Muscle of leg (tissue), 11 donors: ENCODE results near the gene DCPS. TPM values are rescaled to one million over a fixed set of nuclear protein-coding genes. Genes with fewer than 3 reads are reported as not detected.
"Not testable (repeated sequence)": the region's sequence is repeated elsewhere in the genome, so short reads cannot be mapped to it uniquely, and the experiment has no call there.

Experiments used
- DNase-seq: peaks from one replicate; pipeline ENCODE4 v3.0.0; 2013
- H3K27ac ChIP-seq: one replicate; pipeline ENCODE4 v1.5.1; 2013; ENCODE audit warnings: mild to moderate bottlenecking, low read length, control low read depth
- H3K27me3 ChIP-seq: one replicate; pipeline ENCODE4 v1.6.1; 2013; ENCODE audit warnings: low read length; ENCODE audit not compliant: control insufficient read depth, insufficient read depth
- H3K36me3 ChIP-seq: one replicate; pipeline ENCODE4 v1.6.1; 2013; ENCODE audit warnings: low read length; ENCODE audit not compliant: control insufficient read depth, insufficient read depth
- H3K4me1 ChIP-seq: one replicate; pipeline ENCODE4 v1.6.1; 2013; ENCODE audit warnings: low read length; ENCODE audit not compliant: control insufficient read depth, insufficient read depth
- H3K4me3 ChIP-seq: one replicate; pipeline ENCODE4 v1.5.1; 2013; ENCODE audit warnings: low read length, control low read depth
- H3K9me3 ChIP-seq: replicated peaks from 2 replicates; pipeline ENCODE4 v1.6.1; 2013; ENCODE audit warnings: low read depth, low read length; ENCODE audit not compliant: control insufficient read depth
- WGBS: methylation state at CpG from one replicate; pipeline ENCODE4 v1.1.5; 2013; ENCODE audit warnings: missing lambda C conversion rate; ENCODE audit not compliant: insufficient coverage; 5-methylcytosine and 5-hydroxymethylcytosine counted together
- polyA plus RNA-seq, 8 donors: library from polyadenylated mRNA; unstranded; fragments of 120-200 nt; gene quantifications; one replicate each; pipeline versions ENCODE4 v1.2.1 to v1.2.3, GENCODE V29; 2013; ENCODE audit warnings: inconsistent platforms in 1 of 8, low replicate concordance in 1 of 8; ENCODE audit not compliant: insufficient read length in 8 of 8, insufficient read depth in 1 of 8
- total RNA-seq: library from RNA; stranded (reverse); fragments of 120-200 nt; gene quantifications from one replicate; pipeline ENCODE4 v1.2.4, GENCODE V29; 2013

Gene DCPS
- total and polyA plus RNA-seq, 9 donors = 12.5 to 22.5 (median 18.8) TPM

- 43% methylated on average over 10 of the region's 18 CpGs for WGBS
- DNase-seq = peak; percentile 25
- Histone ChIP-seq H3K4me1 (peaks cover 66% of the 10 kb centered on the region), H3K27ac (no peak overlapping the region), H3K9me3 (no peaks in the 10 kb centered on the region), H3K36me3 (peaks cover 8% of the 10 kb centered on the region), H3K27me3 (no peaks in the 10 kb centered on the region), H3K4me3 (peak overlapping the region; percentile 17)
Measured at GRCh38 chr11:126357969-126358762, 54.3 kb downstream of the DCPS start.

- peaks cover 8% of the 10 kb centered on the region for H3K36me3 ChIP-seq
- no peak overlapping the region for H3K4me3 ChIP-seq
- H3K4me1 ChIP-seq = peaks cover 68% of the 10 kb centered on the region
- 0% methylated on average over 1 of the region's 2 CpGs for WGBS
- no peak for DNase-seq
- H3K27me3 ChIP-seq = no peaks in the 10 kb centered on the region
- H3K27ac ChIP-seq = peak overlapping the region; percentile 63
- no peaks in the 10 kb centered on the region for H3K9me3 ChIP-seq
Measured at GRCh38 chr11:126358763-126359160, 54.9 kb downstream of the DCPS start.

GRCh38 chr11:126359431-126360048 lies 55.7 kb downstream of the DCPS start:
- H3K36me3 ChIP-seq = peaks cover 5% of the 10 kb centered on the region
- H3K27me3 ChIP-seq = no peaks in the 10 kb centered on the region
- no peaks in the 10 kb centered on the region for H3K9me3 ChIP-seq
- peaks cover 65% of the 10 kb centered on the region for H3K4me1 ChIP-seq
- WGBS = 13% methylated on average over 13 of the region's 16 CpGs
- H3K27ac ChIP-seq = peak overlapping the region; percentile 63
- peak; percentile 90 for DNase-seq
- H3K4me3 ChIP-seq = no peak overlapping the region

GRCh38 chr11:126360049-126360446 lies 56.2 kb downstream of the DCPS start:
- DNase-seq = no peak
- WGBS = 69% methylated on average over 6 of the region's 8 CpGs
- Histone ChIP-seq H3K27me3 (no peaks in the 10 kb centered on the region), H3K4me1 (peaks cover 60% of the 10 kb centered on the region), H3K36me3 (peaks cover 5% of the 10 kb centered on the region), H3K4me3 (no peak overlapping the region), H3K27ac (peak overlapping the region; percentile 9), H3K9me3 (no peaks in the 10 kb centered on the region)

- H3K4me1 ChIP-seq = peaks cover 69% of the 10 kb centered on the region
- DNase-seq = no peak
- peaks cover 5% of the 10 kb centered on the region for H3K36me3 ChIP-seq
- H3K27me3 ChIP-seq = no peaks in the 10 kb centered on the region
- no peak overlapping the region for H3K4me3 ChIP-seq
- H3K27ac ChIP-seq = no peak overlapping the region
- 86% methylated on average over 1 of the region's 5 CpGs for WGBS
- no peaks in the 10 kb centered on the region for H3K9me3 ChIP-seq
Measured at GRCh38 chr11:126361400-126361799, 57.5 kb downstream of the DCPS start.

GRCh38 chr11:126362879-126363655 lies 59.2 kb downstream of the DCPS start:
- H3K4me1 ChIP-seq = peaks cover 63% of the 10 kb centered on the region
- WGBS = 39% methylated on average over 4 of the region's 9 CpGs
- no peaks in the 10 kb centered on the region for H3K27me3 ChIP-seq
- no peaks in the 10 kb centered on the region for H3K9me3 ChIP-seq
- peaks cover 5% of the 10 kb centered on the region for H3K36me3 ChIP-seq
- DNase-seq = no peak
- peak overlapping the region; percentile 67 for H3K27ac ChIP-seq
- no peak overlapping the region for H3K4me3 ChIP-seq

- H3K9me3 ChIP-seq = no peaks in the 10 kb centered on the region
- 84% methylated on average over 5 of the region's 10 CpGs for WGBS
- DNase-seq = peak; percentile 69
- H3K4me3 ChIP-seq = no peak overlapping the region
- peaks cover 56% of the 10 kb centered on the region for H3K4me1 ChIP-seq
- peak overlapping the region; percentile 67 for H3K27ac ChIP-seq
- no peaks in the 10 kb centered on the region for H3K27me3 ChIP-seq
- peaks cover 5% of the 10 kb centered on the region for H3K36me3 ChIP-seq
Measured at GRCh38 chr11:126363706-126364248, 59.9 kb downstream of the DCPS start.

- H3K9me3 ChIP-seq, H3K4me3 ChIP-seq, DNase-seq, H3K36me3 ChIP-seq, H3K27me3 ChIP-seq, H3K27ac ChIP-seq: not testable (repeated sequence)
- H3K4me1 ChIP-seq = peaks cover 46% of the 10 kb centered on the region
- no CpG with 5 or more reads among the region's 9 CpGs for WGBS
Measured at GRCh38 chr11:126364735-126365134, 60.9 kb downstream of the DCPS start.

GRCh38 chr11:126365508-126365907 lies 61.6 kb downstream of the DCPS start:
- not testable (repeated sequence) for H3K27ac ChIP-seq
- no CpG with 5 or more reads among the region's 5 CpGs for WGBS
- H3K4me1 ChIP-seq = peaks cover 41% of the 10 kb centered on the region

More at GRCh38 chr11:126365508-126365907, 61.6 kb downstream of the DCPS start:
- H3K9me3 ChIP-seq, H3K27me3 ChIP-seq, H3K4me3 ChIP-seq, H3K36me3 ChIP-seq, DNase-seq: not testable (repeated sequence)
